HCT116 (cell line): ENCODE measurements around the gene RASGRF2. TPM values are rescaled to one million over a fixed set of nuclear protein-coding genes. Genes with fewer than 3 reads are reported as not detected.

Experiments used
- ATAC-seq: fragments of 200-7000 bp; cut with Tn5 transposase; 2 replicates; pipeline ENCODE4 v1.9.1; 2020; ENCODE audit warnings: mild to moderate bottlenecking, moderate library complexity
- BruUV-seq: library from RNA; stranded (reverse); fragments of 400-500 nt; replicated peaks from 2 replicates; lab custom pipeline; 2021; lab: Mats Ljungman, UMichigan
- CTCF ChIA-PET: fragments of 300-600 bp; sonication (Branson Sonifier 250); formaldehyde crosslinking; loops from one replicate; lab custom pipeline; 2021; ENCODE audit warnings: antibody characterized with exemption; lab: Charles Lee
- POLR2A ChIA-PET: fragments of 300-600, 350-600 bp; sonication (Branson Sonifier 250); formaldehyde crosslinking; loops from one replicate; lab custom pipeline; 2021; ENCODE audit warnings: antibody characterized with exemption; lab: Charles Lee
- RAD21 ChIA-PET, 2 experiments: fragments of 300-600 bp; sonication (Branson Sonifier 250); formaldehyde crosslinking; loops; one replicate each; lab custom pipeline; 2023; ENCODE audit warnings: low total read pairs in 2 of 2; ENCODE audit not compliant: uncharacterized antibody in 2 of 2, unreplicated experiment in 2 of 2, low non-redundant PET in 1 of 2; lab: Charles Lee
- DNase-seq: peaks from one replicate; pipeline ENCODE4 v3.0.0-alpha.2; 2010; ENCODE audit warnings: low read depth, low spot score
- H2AFZ ChIP-seq: fragments of 200-600 bp; shearing (Covaris generic), sonication (generic); 2 replicates; pipeline ENCODE4 v1.6.1; 2017; ENCODE audit warnings: low read depth, mixed run types, mixed read lengths, antibody characterized with exemption, low read length; ENCODE audit not compliant: poor library complexity, severe bottlenecking
- H3K27ac ChIP-seq: 2 replicates; pipeline ENCODE4 v1.5.1; 2012; ENCODE audit warnings: low read depth, low read length
- H3K27me3 ChIP-seq: fragments of 200-600 bp; sonication (generic); 2 replicates; pipeline ENCODE4 v1.6.1; 2016; ENCODE audit warnings: mixed run types, low read length, mixed read lengths; ENCODE audit not compliant: insufficient read depth
- H3K36me3 ChIP-seq, 2 experiments: fragments of 200-500 bp in 1 of 2; fragments of 200-600 bp in 1 of 2; sonication (Bioruptor generic) in 1 of 2; sonication (generic) in 1 of 2; 2 replicates each; pipeline versions ENCODE4 v1.5.1 to v1.6.1; 2014 to 2016; ENCODE audit warnings: low read length in 2 of 2, inconsistent platforms in 1 of 2, mixed read lengths in 1 of 2, mixed run types in 1 of 2; ENCODE audit not compliant: insufficient read depth in 2 of 2, control insufficient read depth in 1 of 2
- H3K4me1 ChIP-seq, 2 experiments: fragments of 200-600 bp in 1 of 2; sonication (generic) in 1 of 2; 2 replicates each; pipeline versions ENCODE4 v1.5.1 to v1.6.1; 2012 to 2017; ENCODE audit warnings: low read length in 2 of 2, inconsistent platforms in 1 of 2, mild to moderate bottlenecking in 1 of 2, mixed read lengths in 1 of 2, mixed run types in 1 of 2, moderate library complexity in 1 of 2; ENCODE audit not compliant: insufficient read depth in 2 of 2, control insufficient read depth in 1 of 2
- H3K4me2 ChIP-seq: fragments of 200-600 bp; sonication (generic); 2 replicates; pipeline ENCODE4 v1.6.1; 2017; ENCODE audit warnings: mixed run types, low read length, mixed read lengths
- H3K4me3 ChIP-seq, 2 experiments: fragments of 200-600 bp in 1 of 2; sonication (generic) in 1 of 2; replicated peaks in 1 of 2; 2 replicates each; pipeline ENCODE4 v1.5.1; 2011 to 2016; ENCODE audit warnings: low read length in 2 of 2, control low read depth in 1 of 2, low read depth in 1 of 2, mild to moderate bottlenecking in 1 of 2, mixed read lengths in 1 of 2, mixed run types in 1 of 2
- H3K79me2 ChIP-seq: fragments of 200-600 bp; sonication (generic); 2 replicates; pipeline ENCODE4 v1.6.1; 2017; ENCODE audit warnings: mild to moderate bottlenecking, mixed run types, low read length, moderate library complexity, mixed read lengths; ENCODE audit not compliant: insufficient read depth
- H3K9ac ChIP-seq: fragments of 200-600 bp; sonication (generic); 2 replicates; pipeline ENCODE4 v1.6.1; 2016; ENCODE audit warnings: low read length, mixed read lengths
- H3K9me2 ChIP-seq: fragments of 200-600 bp; sonication (generic), shearing (Covaris generic); 2 replicates; pipeline ENCODE4 v1.6.1; 2017; ENCODE audit warnings: mixed run types, mild to moderate bottlenecking, moderate library complexity; ENCODE audit not compliant: insufficient read depth
- H3K9me3 ChIP-seq, 2 experiments: fragments of 200-500 bp in 1 of 2; fragments of 200-600 bp in 1 of 2; sonication (Bioruptor generic) in 1 of 2; sonication (generic) in 1 of 2; 2 replicates each; pipeline ENCODE4 v1.6.1; 2014 to 2017; ENCODE audit warnings: low read length in 2 of 2, mixed read lengths in 2 of 2, inconsistent platforms in 1 of 2, low read depth in 1 of 2, mild to moderate bottlenecking in 1 of 2, mixed run types in 1 of 2, moderate library complexity in 1 of 2; ENCODE audit not compliant: control insufficient read depth in 1 of 2, insufficient read depth in 1 of 2
- H4K20me1 ChIP-seq: fragments of 200-600 bp; sonication (generic), shearing (Covaris generic); 2 replicates; pipeline ENCODE4 v1.6.1; 2017; ENCODE audit warnings: mixed run types, mild to moderate bottlenecking, moderate library complexity; ENCODE audit not compliant: insufficient read depth
- CBX3 ChIP-seq: IDR thresholded peaks from 2 replicates; pipeline ENCODE4 v1.6.1; 2012; ENCODE audit warnings: low read depth
- CEBPB ChIP-seq: IDR thresholded peaks from 2 replicates; pipeline ENCODE4 v1.6.1; 2012; ENCODE audit warnings: low read depth
- EGR1 ChIP-seq: IDR thresholded peaks from 2 replicates; pipeline ENCODE4 v1.6.1; 2012; ENCODE audit warnings: low read depth
- ELF1 ChIP-seq: IDR thresholded peaks from 2 replicates; pipeline ENCODE4 v1.6.1; 2012; ENCODE audit warnings: low read depth, borderline replicate concordance
- FOSL1 ChIP-seq: IDR thresholded peaks from 2 replicates; pipeline ENCODE4 v1.6.1; 2012; ENCODE audit warnings: low read depth
- JUND ChIP-seq: IDR thresholded peaks from 2 replicates; pipeline ENCODE4 v1.6.1; 2012
- POLR2A ChIP-seq: IDR thresholded peaks from 2 replicates; pipeline ENCODE4 v1.7.0; 2011; ENCODE audit warnings: borderline replicate concordance; ENCODE audit not compliant: insufficient read depth, insufficient read length; ENCODE audit errors: extremely low read depth
- POLR2AphosphoS5 ChIP-seq: IDR thresholded peaks from 2 replicates; pipeline ENCODE4 v1.6.1; 2011; ENCODE audit warnings: mild to moderate bottlenecking, low read depth, low read length, moderate library complexity
- SIN3A ChIP-seq: IDR thresholded peaks from 2 replicates; pipeline ENCODE4 v1.6.1; 2012; ENCODE audit warnings: low read depth
- SP1 ChIP-seq: IDR thresholded peaks from 2 replicates; pipeline ENCODE4 v1.6.1; 2012; ENCODE audit warnings: low read depth
- SRF ChIP-seq: IDR thresholded peaks from 2 replicates; pipeline ENCODE4 v1.6.1; 2012; ENCODE audit warnings: low read depth
- YY1 ChIP-seq: IDR thresholded peaks from 2 replicates; pipeline ENCODE4 v1.6.1; 2011; ENCODE audit warnings: low read length, low read depth, moderate library complexity, mild to moderate bottlenecking; ENCODE audit not compliant: insufficient replicate concordance; ENCODE audit errors: extremely low read depth
- ZFX ChIP-seq: fragments of 450-650 bp; IDR thresholded peaks from 2 replicates; pipeline ENCODE4 v1.6.1; 2017
- intact Hi-C: fragments of 100-400 bp; cut with micrococcal nuclease; formaldehyde crosslinking; loops from 2 replicates; pipeline ENCODE4 v1.10.0; 2022
- total RNA-seq: library from RNA; stranded (reverse); gene quantifications from one replicate; pipeline ENCODE4 v1.2.1, GENCODE V29; 2021; ENCODE audit not compliant: unreplicated experiment
- TF ChIP-seq, protein P1 (sequence below): IDR thresholded peaks from 2 replicates; pipeline ENCODE4 v1.6.1; 2012
- TF ChIP-seq, protein P2 (sequence below): IDR thresholded peaks from 2 replicates; pipeline ENCODE4 v1.6.1; 2012
- TF ChIP-seq, protein P3 (sequence below), 3 experiments: fragments of 200-600 bp in 1 of 3; sonication (generic) in 1 of 3; IDR thresholded peaks in 2 of 3; conservative IDR thresholded peaks in 1 of 3; 2 replicates each; pipeline ENCODE4 v1.5.1; 2012 to 2017; ENCODE audit warnings: low read depth in 2 of 3, low read length in 2 of 3, antibody characterized with exemption in 1 of 3, borderline replicate concordance in 1 of 3, control low read depth in 1 of 3, mild to moderate bottlenecking in 1 of 3, mixed read lengths in 1 of 3, mixed run types in 1 of 3, moderate library complexity in 1 of 3; ENCODE audit not compliant: insufficient read depth in 1 of 3
- TF ChIP-seq, protein P4 (sequence below): IDR thresholded peaks from 2 replicates; pipeline ENCODE4 v1.6.1; 2012; ENCODE audit warnings: low read depth

The RASGRF2 gene
- total RNA-seq, 1 experiment from 2014 or later = 0.05 TPM

DNA sequence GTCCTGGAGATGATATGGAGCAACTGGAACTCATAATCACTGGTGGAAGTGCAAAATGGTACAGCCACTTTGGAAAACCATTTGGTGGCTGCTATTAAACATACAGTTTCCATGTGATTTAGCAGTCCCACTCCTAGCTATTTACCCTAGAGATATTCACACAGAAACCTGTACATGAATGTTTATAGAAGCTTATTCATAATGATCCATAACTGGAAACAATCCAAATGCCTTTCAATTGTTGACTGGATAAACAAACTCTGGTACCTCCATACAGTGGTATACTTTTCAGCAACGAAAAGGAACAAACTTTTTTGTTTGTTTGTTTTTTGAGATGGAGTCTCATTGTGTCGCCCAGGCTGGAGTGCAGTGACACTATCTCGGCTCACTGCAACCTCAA, 47.7 kb upstream of the RASGRF2 start (continued):
- TF ChIP-seq CBX3 = no peak
- no peak for TF ChIP-seq SP1
- TF ChIP-seq, protein P1, sequence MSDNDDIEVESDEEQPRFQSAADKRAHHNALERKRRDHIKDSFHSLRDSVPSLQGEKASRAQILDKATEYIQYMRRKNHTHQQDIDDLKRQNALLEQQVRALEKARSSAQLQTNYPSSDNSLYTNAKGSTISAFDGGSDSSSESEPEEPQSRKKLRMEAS = no peak
- no peak for TF ChIP-seq YY1
- no peak for TF ChIP-seq SRF
- TF ChIP-seq, protein P2, sequence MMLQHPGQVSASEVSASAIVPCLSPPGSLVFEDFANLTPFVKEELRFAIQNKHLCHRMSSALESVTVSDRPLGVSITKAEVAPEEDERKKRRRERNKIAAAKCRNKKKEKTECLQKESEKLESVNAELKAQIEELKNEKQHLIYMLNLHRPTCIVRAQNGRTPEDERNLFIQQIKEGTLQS = no peak
- TF ChIP-seq SIN3A = no peak

DNA sequence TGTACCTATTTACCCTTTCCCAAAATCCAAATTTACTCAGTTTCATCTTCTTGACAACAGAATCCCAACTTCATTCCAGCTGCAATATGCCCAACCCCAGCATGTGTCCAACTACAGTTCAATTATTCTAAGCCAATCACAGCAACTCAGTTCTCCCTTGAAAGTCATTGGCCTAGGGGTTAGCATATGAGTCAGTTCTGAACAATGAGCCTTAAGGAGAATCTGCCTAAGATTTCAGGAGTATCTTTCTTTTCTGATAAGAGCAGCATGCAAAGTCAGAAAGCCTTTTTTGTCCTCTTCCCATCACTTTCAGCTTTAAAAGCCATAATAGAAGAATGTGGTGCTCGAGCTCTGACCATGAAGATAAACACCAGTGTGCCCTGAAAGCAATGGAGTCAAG, 44.4 kb upstream of the RASGRF2 start:
- RAD21 ChIA-PET = no interaction called here
- no peaks in the 10 kb centered on the region for H3K9me2 ChIP-seq
- no TSS peak for BruUV-seq
- no peaks in the 10 kb centered on the region for H3K4me1 ChIP-seq
- DNase-seq (no peak), ATAC-seq (no peak)
- H3K79me2 ChIP-seq = no peaks in the 10 kb centered on the region
- H2AFZ ChIP-seq = no peak overlapping the region
- no peak overlapping the region for H3K4me3 ChIP-seq
- H3K36me3 ChIP-seq = no peaks in the 10 kb centered on the region
- no peak for TF ChIP-seq FOSL1
- TF ChIP-seq, protein P2 = no peak
- TF ChIP-seq CEBPB = no peak
- no peak for TF ChIP-seq POLR2A
- TF ChIP-seq, protein P3, sequence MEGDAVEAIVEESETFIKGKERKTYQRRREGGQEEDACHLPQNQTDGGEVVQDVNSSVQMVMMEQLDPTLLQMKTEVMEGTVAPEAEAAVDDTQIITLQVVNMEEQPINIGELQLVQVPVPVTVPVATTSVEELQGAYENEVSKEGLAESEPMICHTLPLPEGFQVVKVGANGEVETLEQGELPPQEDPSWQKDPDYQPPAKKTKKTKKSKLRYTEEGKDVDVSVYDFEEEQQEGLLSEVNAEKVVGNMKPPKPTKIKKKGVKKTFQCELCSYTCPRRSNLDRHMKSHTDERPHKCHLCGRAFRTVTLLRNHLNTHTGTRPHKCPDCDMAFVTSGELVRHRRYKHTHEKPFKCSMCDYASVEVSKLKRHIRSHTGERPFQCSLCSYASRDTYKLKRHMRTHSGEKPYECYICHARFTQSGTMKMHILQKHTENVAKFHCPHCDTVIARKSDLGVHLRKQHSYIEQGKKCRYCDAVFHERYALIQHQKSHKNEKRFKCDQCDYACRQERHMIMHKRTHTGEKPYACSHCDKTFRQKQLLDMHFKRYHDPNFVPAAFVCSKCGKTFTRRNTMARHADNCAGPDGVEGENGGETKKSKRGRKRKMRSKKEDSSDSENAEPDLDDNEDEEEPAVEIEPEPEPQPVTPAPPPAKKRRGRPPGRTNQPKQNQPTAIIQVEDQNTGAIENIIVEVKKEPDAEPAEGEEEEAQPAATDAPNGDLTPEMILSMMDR (IDR thresholded peaks at IDR 0.05 in 2 of 3, conservative IDR thresholded peaks at IDR 0.05 in 1 of 3; ENCODE audit: borderline replicate concordance in 1 of 3, insufficient read depth in 1 of 3, low read depth in 2 of 3, low read length in 2 of 3) = no peak
- TF ChIP-seq YY1 = no peak
- TF ChIP-seq, protein P1 = no peak
- TF ChIP-seq JUND = no peak
- TF ChIP-seq SP1 = no peak
- TF ChIP-seq ZFX = no peak
- TF ChIP-seq, protein P4, sequence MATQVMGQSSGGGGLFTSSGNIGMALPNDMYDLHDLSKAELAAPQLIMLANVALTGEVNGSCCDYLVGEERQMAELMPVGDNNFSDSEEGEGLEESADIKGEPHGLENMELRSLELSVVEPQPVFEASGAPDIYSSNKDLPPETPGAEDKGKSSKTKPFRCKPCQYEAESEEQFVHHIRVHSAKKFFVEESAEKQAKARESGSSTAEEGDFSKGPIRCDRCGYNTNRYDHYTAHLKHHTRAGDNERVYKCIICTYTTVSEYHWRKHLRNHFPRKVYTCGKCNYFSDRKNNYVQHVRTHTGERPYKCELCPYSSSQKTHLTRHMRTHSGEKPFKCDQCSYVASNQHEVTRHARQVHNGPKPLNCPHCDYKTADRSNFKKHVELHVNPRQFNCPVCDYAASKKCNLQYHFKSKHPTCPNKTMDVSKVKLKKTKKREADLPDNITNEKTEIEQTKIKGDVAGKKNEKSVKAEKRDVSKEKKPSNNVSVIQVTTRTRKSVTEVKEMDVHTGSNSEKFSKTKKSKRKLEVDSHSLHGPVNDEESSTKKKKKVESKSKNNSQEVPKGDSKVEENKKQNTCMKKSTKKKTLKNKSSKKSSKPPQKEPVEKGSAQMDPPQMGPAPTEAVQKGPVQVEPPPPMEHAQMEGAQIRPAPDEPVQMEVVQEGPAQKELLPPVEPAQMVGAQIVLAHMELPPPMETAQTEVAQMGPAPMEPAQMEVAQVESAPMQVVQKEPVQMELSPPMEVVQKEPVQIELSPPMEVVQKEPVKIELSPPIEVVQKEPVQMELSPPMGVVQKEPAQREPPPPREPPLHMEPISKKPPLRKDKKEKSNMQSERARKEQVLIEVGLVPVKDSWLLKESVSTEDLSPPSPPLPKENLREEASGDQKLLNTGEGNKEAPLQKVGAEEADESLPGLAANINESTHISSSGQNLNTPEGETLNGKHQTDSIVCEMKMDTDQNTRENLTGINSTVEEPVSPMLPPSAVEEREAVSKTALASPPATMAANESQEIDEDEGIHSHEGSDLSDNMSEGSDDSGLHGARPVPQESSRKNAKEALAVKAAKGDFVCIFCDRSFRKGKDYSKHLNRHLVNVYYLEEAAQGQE = no peak
- TF ChIP-seq ELF1 = no peak
- TF ChIP-seq POLR2AphosphoS5 = no peak
- TF ChIP-seq EGR1 = no peak
- CTCF ChIA-PET = no interaction called here
- intact Hi-C loops = no loop called here
- H4K20me1 ChIP-seq = no peaks in the 10 kb centered on the region
- H3K27ac ChIP-seq = no peak overlapping the region
- no peaks in the 10 kb centered on the region for H3K9me3 ChIP-seq
- POLR2A ChIA-PET = no interaction called here
- no peak overlapping the region for H3K4me2 ChIP-seq
- no peak overlapping the region for H3K9ac ChIP-seq
- H3K27me3 ChIP-seq = no peaks in the 10 kb centered on the region
